ENCODE data around the gene ARHGAP8. TPM values are rescaled to one million over a fixed set of nuclear protein-coding genes. Genes with fewer than 3 reads are reported as not detected.

The ARHGAP8 gene
- total and polyA plus RNA-seq, 2 experiments from 2014 or later, result 62.8 to 64.9 TPM

DNA sequence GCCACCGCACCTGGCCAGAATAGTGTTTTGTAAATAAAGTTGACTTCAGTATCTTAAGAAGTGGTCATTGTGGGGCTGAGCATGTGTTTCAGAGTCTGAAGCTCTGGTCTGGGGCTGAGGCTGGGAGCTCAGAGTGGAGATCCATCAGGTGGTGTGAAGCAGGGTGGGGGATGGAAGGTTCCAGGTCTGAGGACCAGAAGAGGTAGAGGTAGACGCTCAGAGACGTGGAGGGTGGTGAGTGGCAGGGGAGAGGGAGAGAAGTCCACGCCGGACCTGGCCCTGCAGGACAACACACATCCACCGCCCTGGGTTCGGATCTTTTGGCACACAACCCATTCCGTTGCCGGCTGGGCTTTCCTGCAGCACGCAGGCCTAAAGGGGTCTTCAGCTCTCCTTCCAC, 40.7 kb downstream of the ARHGAP8 start (continued):
- TF ChIP-seq EZH2 (IDR thresholded peaks at IDR 0.05; ENCODE audit: low read depth, unreplicated experiment), result no peak
- TF ChIP-seq, protein P1, sequence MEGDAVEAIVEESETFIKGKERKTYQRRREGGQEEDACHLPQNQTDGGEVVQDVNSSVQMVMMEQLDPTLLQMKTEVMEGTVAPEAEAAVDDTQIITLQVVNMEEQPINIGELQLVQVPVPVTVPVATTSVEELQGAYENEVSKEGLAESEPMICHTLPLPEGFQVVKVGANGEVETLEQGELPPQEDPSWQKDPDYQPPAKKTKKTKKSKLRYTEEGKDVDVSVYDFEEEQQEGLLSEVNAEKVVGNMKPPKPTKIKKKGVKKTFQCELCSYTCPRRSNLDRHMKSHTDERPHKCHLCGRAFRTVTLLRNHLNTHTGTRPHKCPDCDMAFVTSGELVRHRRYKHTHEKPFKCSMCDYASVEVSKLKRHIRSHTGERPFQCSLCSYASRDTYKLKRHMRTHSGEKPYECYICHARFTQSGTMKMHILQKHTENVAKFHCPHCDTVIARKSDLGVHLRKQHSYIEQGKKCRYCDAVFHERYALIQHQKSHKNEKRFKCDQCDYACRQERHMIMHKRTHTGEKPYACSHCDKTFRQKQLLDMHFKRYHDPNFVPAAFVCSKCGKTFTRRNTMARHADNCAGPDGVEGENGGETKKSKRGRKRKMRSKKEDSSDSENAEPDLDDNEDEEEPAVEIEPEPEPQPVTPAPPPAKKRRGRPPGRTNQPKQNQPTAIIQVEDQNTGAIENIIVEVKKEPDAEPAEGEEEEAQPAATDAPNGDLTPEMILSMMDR (conservative IDR thresholded peaks at IDR 0.05; ENCODE audit: low read depth in 2 of 2), result no peak

DNA sequence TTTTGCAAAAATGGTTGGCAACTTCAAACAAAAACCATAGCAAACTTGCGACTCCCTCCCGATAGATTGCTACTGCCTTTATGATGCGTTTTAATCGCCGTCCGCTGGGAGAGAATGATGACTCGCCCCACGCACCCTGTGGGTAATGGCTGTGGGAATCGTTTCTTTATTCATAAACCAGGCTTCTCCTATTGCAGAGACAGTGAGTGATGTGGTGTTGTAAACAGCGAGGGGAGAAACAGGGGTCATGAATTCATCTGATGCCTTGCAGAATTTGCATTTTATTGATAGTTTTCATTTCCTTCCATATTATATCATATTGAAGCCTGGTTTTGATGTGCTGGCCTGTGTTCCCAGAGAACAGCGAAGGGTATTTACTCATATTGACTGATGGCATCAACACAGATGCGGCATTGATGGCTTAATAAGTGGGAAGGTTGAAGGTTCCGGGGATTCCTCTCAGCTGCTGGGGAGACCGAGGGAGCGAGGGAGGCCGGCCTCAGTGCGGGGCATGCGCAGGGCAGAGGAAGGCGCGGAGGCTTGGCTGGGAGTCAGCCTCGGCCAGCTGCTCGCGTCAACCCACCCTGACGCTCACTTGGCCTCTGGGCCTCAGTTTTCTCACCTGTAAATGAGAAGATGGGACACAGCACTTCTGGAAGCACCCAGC, 41.3 kb downstream of the ARHGAP8 start:
- H3K27ac ChIP-seq (ENCODE audit: low read depth), result no peak overlapping the region
- H3K4me3 Mint-ChIP-seq, result no peak overlapping the region
- no peaks in the 10 kb centered on the region for H3K36me3 ChIP-seq (ENCODE audit: insufficient read depth)
- peaks cover 25% of the 10 kb centered on the region for H3K36me3 Mint-ChIP-seq (ENCODE audit: low read depth)
- no peaks in the 10 kb centered on the region; the same call in none of the 2 replicates for H4K20me1 ChIP-seq (replicated peaks; ENCODE audit: insufficient read depth)
- H3K9me3 Mint-ChIP-seq, result no peaks in the 10 kb centered on the region
- H3K27ac Mint-ChIP-seq, result no peak overlapping the region
- DNase-seq (ENCODE audit: low spot score) (no peak), ATAC-seq (no peak)
- H2AFZ ChIP-seq, result no peak overlapping the region
- no peak overlapping the region for H3K4me2 ChIP-seq
- peaks cover 27% of the 10 kb centered on the region for H3K4me1 Mint-ChIP-seq
- H3K79me2 ChIP-seq (replicated peaks; ENCODE audit: insufficient read depth), result peaks cover 20% of the 10 kb centered on the region; the same call in 1 of the 2 replicates
- H3K27me3 ChIP-seq (ENCODE audit: insufficient read depth), result no peaks in the 10 kb centered on the region
- H3K4me3 ChIP-seq, result no peak overlapping the region
- H3K4me1 ChIP-seq (ENCODE audit: insufficient read depth), result peaks cover 34% of the 10 kb centered on the region
- peaks cover 3% of the 10 kb centered on the region; the same call in 1 of the 2 replicates for H3F3A ChIP-seq (replicated peaks; ENCODE audit: low read depth)
- H3K9me2 ChIP-seq (ENCODE audit: insufficient read depth), result no peaks in the 10 kb centered on the region
- peaks cover 26% of the 10 kb centered on the region for H3K27me3 Mint-ChIP-seq (ENCODE audit: insufficient read depth, low read depth, poor library complexity)
- TF ChIP-seq EZH2phosphoT487 (IDR thresholded peaks at IDR 0.05; ENCODE audit: unreplicated experiment) (no peak), ZNF331 (CRISPR knock-in tag; IDR thresholded peaks at IDR 0.05; ENCODE audit: low read depth) (no peak), JUNB (IDR thresholded peaks at IDR 0.05; ENCODE audit: unreplicated experiment) (no peak), EZH2 (IDR thresholded peaks at IDR 0.05; ENCODE audit: low read depth, unreplicated experiment) (no peak), STAT1 (IDR thresholded peaks at IDR 0.05; ENCODE audit: unreplicated experiment) (no peak), NANOG (IDR thresholded peaks at IDR 0.05; ENCODE audit: borderline replicate concordance) (no peak), POLR2AphosphoS5 (IDR thresholded peaks at IDR 0.05; ENCODE audit: low read depth) (no peak), ZNF114 (CRISPR knock-in tag; IDR thresholded peaks at IDR 0.05) (no peak)
- TF ChIP-seq, protein P2, sequence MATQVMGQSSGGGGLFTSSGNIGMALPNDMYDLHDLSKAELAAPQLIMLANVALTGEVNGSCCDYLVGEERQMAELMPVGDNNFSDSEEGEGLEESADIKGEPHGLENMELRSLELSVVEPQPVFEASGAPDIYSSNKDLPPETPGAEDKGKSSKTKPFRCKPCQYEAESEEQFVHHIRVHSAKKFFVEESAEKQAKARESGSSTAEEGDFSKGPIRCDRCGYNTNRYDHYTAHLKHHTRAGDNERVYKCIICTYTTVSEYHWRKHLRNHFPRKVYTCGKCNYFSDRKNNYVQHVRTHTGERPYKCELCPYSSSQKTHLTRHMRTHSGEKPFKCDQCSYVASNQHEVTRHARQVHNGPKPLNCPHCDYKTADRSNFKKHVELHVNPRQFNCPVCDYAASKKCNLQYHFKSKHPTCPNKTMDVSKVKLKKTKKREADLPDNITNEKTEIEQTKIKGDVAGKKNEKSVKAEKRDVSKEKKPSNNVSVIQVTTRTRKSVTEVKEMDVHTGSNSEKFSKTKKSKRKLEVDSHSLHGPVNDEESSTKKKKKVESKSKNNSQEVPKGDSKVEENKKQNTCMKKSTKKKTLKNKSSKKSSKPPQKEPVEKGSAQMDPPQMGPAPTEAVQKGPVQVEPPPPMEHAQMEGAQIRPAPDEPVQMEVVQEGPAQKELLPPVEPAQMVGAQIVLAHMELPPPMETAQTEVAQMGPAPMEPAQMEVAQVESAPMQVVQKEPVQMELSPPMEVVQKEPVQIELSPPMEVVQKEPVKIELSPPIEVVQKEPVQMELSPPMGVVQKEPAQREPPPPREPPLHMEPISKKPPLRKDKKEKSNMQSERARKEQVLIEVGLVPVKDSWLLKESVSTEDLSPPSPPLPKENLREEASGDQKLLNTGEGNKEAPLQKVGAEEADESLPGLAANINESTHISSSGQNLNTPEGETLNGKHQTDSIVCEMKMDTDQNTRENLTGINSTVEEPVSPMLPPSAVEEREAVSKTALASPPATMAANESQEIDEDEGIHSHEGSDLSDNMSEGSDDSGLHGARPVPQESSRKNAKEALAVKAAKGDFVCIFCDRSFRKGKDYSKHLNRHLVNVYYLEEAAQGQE (IDR thresholded peaks at IDR 0.05; ENCODE audit: unreplicated experiment), result no peak
- TF ChIP-seq, protein P3, sequence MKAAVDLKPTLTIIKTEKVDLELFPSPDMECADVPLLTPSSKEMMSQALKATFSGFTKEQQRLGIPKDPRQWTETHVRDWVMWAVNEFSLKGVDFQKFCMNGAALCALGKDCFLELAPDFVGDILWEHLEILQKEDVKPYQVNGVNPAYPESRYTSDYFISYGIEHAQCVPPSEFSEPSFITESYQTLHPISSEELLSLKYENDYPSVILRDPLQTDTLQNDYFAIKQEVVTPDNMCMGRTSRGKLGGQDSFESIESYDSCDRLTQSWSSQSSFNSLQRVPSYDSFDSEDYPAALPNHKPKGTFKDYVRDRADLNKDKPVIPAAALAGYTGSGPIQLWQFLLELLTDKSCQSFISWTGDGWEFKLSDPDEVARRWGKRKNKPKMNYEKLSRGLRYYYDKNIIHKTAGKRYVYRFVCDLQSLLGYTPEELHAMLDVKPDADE (IDR thresholded peaks at IDR 0.05), result no peak
- TF ChIP-seq, protein P1 (conservative IDR thresholded peaks at IDR 0.05; ENCODE audit: low read depth in 2 of 2), result no peak
